Tibial nerve (tissue), 4 donors: ENCODE results near the gene SLC44A4.

Source experiments
- EP300 ChIP-seq, 2 donors: sonication (generic); formaldehyde crosslinking; IDR thresholded peaks; one replicate each; pipeline ENCODE4 v1.6.1; 2017; ENCODE audit warnings: antibody characterized with exemption in 2 of 2, mild to moderate bottlenecking in 1 of 2
- POLR2A ChIP-seq, 2 donors: fragments of 450-650 bp; IDR thresholded peaks; one replicate each; pipeline ENCODE4 v1.6.1; 2017; ENCODE audit warnings: antibody characterized with exemption in 2 of 2, mild to moderate bottlenecking in 2 of 2, moderate library complexity in 2 of 2
- TF ChIP-seq, protein P1 (sequence below), 5 experiments: fragments of 200-600 bp in 3 of 5; fragments of 450-650 bp in 2 of 5; sonication (generic) in 3 of 5; IDR thresholded peaks; one replicate each; pipeline ENCODE4 v1.5.1; 2016 to 2019; ENCODE audit warnings: antibody characterized with exemption in 5 of 5, mild to moderate bottlenecking in 3 of 5, moderate library complexity in 2 of 5

DNA sequence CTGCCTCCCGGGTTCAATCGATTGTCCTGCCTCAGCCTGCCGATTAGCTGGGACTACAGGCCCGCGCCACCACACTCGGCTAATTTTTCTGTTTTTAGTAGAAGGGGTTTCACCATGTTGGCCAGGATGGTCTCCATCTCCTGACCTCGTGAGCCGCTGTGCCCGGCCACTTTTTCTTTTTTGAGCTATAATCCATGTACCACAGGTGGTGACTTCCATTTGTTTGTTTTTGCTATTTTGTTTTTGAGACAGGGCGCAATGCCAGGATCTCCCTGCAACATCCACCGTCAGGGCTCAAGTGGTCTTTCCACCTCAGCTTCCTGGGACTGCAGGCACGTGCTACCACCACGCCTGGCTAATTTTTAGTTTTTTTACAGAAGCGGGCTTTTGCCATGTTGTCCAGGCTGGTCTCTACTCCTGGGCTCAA is 42.7 kb downstream of the SLC44A4 start:
- TF ChIP-seq, protein P1, sequence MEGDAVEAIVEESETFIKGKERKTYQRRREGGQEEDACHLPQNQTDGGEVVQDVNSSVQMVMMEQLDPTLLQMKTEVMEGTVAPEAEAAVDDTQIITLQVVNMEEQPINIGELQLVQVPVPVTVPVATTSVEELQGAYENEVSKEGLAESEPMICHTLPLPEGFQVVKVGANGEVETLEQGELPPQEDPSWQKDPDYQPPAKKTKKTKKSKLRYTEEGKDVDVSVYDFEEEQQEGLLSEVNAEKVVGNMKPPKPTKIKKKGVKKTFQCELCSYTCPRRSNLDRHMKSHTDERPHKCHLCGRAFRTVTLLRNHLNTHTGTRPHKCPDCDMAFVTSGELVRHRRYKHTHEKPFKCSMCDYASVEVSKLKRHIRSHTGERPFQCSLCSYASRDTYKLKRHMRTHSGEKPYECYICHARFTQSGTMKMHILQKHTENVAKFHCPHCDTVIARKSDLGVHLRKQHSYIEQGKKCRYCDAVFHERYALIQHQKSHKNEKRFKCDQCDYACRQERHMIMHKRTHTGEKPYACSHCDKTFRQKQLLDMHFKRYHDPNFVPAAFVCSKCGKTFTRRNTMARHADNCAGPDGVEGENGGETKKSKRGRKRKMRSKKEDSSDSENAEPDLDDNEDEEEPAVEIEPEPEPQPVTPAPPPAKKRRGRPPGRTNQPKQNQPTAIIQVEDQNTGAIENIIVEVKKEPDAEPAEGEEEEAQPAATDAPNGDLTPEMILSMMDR (IDR thresholded peaks at IDR 0.05), result no peak
- TF ChIP-seq POLR2A (IDR thresholded peaks at IDR 0.05) (no peak), EP300 (IDR thresholded peaks at IDR 0.05) (no peak)
